Mesenchymal stem cell (in vitro differentiated cells and primary cell): ENCODE data around the gene LCT.

Experiments used
- DNase-seq: peaks from one replicate; pipeline ENCODE4 v3.0.0-alpha.2; 2013
- H2AFZ ChIP-seq: one replicate; pipeline ENCODE4 v1.6.1; 2013; ENCODE audit warnings: low read depth, mild to moderate bottlenecking, control low read depth, inconsistent platforms, low read length, moderate library complexity
- H2AK5ac ChIP-seq: 2 replicates; pipeline ENCODE4 v1.6.1; 2013; ENCODE audit warnings: low read length, moderate library complexity, mild to moderate bottlenecking, inconsistent platforms; ENCODE audit not compliant: severe bottlenecking
- H2BK120ac ChIP-seq: one replicate; pipeline ENCODE4 v1.6.1; 2013; ENCODE audit warnings: low read depth, mild to moderate bottlenecking, inconsistent platforms, low read length, moderate library complexity
- H2BK12ac ChIP-seq, 2 experiments: one replicate each; pipeline ENCODE4 v1.6.1; 2013; ENCODE audit warnings: inconsistent platforms in 2 of 2, low read length in 2 of 2, mild to moderate bottlenecking in 2 of 2, moderate library complexity in 2 of 2, control low read depth in 1 of 2
- H2BK15ac ChIP-seq: one replicate; pipeline ENCODE4 v1.6.1; 2013; ENCODE audit warnings: mild to moderate bottlenecking, low read depth, inconsistent platforms; ENCODE audit not compliant: poor library complexity, severe bottlenecking
- H2BK5ac ChIP-seq: 2 replicates; pipeline ENCODE4 v1.6.1; 2013; ENCODE audit warnings: low read depth, mild to moderate bottlenecking, low read length, control low read depth, inconsistent platforms; ENCODE audit not compliant: poor library complexity, severe bottlenecking
- H3K14ac ChIP-seq, 2 experiments: one replicate each; pipeline ENCODE4 v1.6.1; 2013; ENCODE audit warnings: inconsistent platforms in 2 of 2, low read length in 2 of 2, control low read depth in 1 of 2, mild to moderate bottlenecking in 1 of 2, moderate library complexity in 1 of 2
- H3K18ac ChIP-seq, 2 experiments: one replicate each; pipeline ENCODE4 v1.6.1; 2013; ENCODE audit warnings: inconsistent platforms in 2 of 2, low read length in 2 of 2, control low read depth in 1 of 2, low read depth in 1 of 2, mild to moderate bottlenecking in 1 of 2
- H3K23ac ChIP-seq, 2 experiments: one replicate each; pipeline ENCODE4 v1.6.1; 2013; ENCODE audit warnings: inconsistent platforms in 2 of 2, low read length in 2 of 2, mild to moderate bottlenecking in 2 of 2, moderate library complexity in 2 of 2, control low read depth in 1 of 2
- H3K27ac ChIP-seq: 2 replicates; pipeline ENCODE4 v1.5.1; 2013; ENCODE audit warnings: mild to moderate bottlenecking, moderate library complexity, low read length, control low read depth, inconsistent platforms; ENCODE audit not compliant: poor library complexity, severe bottlenecking
- H3K27me3 ChIP-seq, 2 experiments: 2 replicates each; pipeline versions ENCODE4 v1.6.1 to v1.7.0; 2013; ENCODE audit warnings: low read length in 2 of 2, mild to moderate bottlenecking in 2 of 2, moderate library complexity in 2 of 2, control low read depth in 1 of 2, inconsistent platforms in 1 of 2; ENCODE audit not compliant: control insufficient read depth in 1 of 2, insufficient read depth in 1 of 2
- H3K36me3 ChIP-seq, 2 experiments: 2 replicates each; pipeline versions ENCODE4 v1.6.1 to v1.7.0; 2013; ENCODE audit warnings: low read length in 2 of 2, control low read depth in 1 of 2, inconsistent platforms in 1 of 2, low read depth in 1 of 2, mild to moderate bottlenecking in 1 of 2; ENCODE audit not compliant: insufficient read depth in 2 of 2, control insufficient read depth in 1 of 2
- H3K4ac ChIP-seq, 2 experiments: one replicate each; pipeline ENCODE4 v1.6.1; 2013; ENCODE audit warnings: inconsistent platforms in 2 of 2, low read length in 2 of 2, mild to moderate bottlenecking in 2 of 2, moderate library complexity in 2 of 2, control low read depth in 1 of 2, low read depth in 1 of 2
- H3K4me1 ChIP-seq: 2 replicates; pipeline ENCODE4 v1.6.1; 2013; ENCODE audit warnings: low read depth, low read length, control low read depth; ENCODE audit not compliant: control insufficient read depth, insufficient read depth
- H3K4me2 ChIP-seq: 2 replicates; pipeline ENCODE4 v1.6.1; 2013; ENCODE audit warnings: low read length, mild to moderate bottlenecking, inconsistent platforms; ENCODE audit not compliant: poor library complexity, severe bottlenecking
- H3K4me3 ChIP-seq, 2 experiments: 2 replicates each; pipeline versions ENCODE4 v1.5.1 to v1.7.0; 2013; ENCODE audit warnings: low read length in 2 of 2, mild to moderate bottlenecking in 2 of 2, control low read depth in 1 of 2, low read depth in 1 of 2; ENCODE audit not compliant: insufficient read depth in 1 of 2
- H3K79me1 ChIP-seq: replicated peaks from 2 replicates; pipeline ENCODE4 v1.6.1; 2013; ENCODE audit warnings: mild to moderate bottlenecking, control low read depth, low read length, inconsistent platforms; ENCODE audit not compliant: poor library complexity, severe bottlenecking
- H3K9ac ChIP-seq: 2 replicates; pipeline ENCODE4 v1.7.0; 2013; ENCODE audit warnings: mild to moderate bottlenecking, low read length, moderate library complexity
- H3K9me3 ChIP-seq: 2 replicates; pipeline ENCODE4 v1.7.0; 2013; ENCODE audit warnings: mild to moderate bottlenecking, low read length; ENCODE audit not compliant: control insufficient read depth
- H4K8ac ChIP-seq: one replicate; pipeline ENCODE4 v1.6.1; 2013; ENCODE audit warnings: inconsistent platforms, mild to moderate bottlenecking, low read length, moderate library complexity
- H4K91ac ChIP-seq: one replicate; pipeline ENCODE4 v1.6.1; 2013; ENCODE audit warnings: mild to moderate bottlenecking, low read length, inconsistent platforms
- WGBS: methylation state at CpG from one replicate; pipeline ENCODE4 v1.1.7; 2013; ENCODE audit warnings: mixed read lengths; 5-methylcytosine and 5-hydroxymethylcytosine counted together

Gene LCT

DNA sequence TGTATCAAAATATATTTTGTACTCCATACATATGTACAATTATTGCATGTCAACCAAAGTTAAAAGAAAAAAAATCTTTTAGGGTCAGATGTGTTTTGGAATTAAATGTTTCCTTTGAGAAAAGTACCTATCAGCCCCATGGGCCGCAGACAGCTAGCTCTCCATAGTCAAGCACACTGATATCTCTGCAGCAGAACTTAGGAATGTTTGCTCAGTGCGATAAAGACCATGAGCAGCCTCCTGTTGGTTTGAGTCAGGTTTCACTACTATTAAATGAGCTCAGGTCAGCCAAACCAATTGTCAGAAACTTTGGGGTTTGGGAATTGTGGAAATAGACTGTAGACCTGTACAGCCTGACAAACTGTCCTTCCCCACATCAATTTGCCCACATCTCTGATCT, 33.7 kb downstream of the LCT start:
- no peak overlapping the region for H3K27ac ChIP-seq
- H2BK15ac ChIP-seq: no peak overlapping the region
- H3K9me3 ChIP-seq: no peaks in the 10 kb centered on the region
- no peak overlapping the region for H3K14ac ChIP-seq
- no peak overlapping the region for H3K4me2 ChIP-seq
- H2BK120ac ChIP-seq: no peak overlapping the region
- H2AFZ ChIP-seq: no peak overlapping the region
- H3K79me1 ChIP-seq: no peaks in the 10 kb centered on the region
- no peak overlapping the region for H4K91ac ChIP-seq
- 88% methylated on average over 2 of the region's 2 CpGs for WGBS
- no peak overlapping the region for H3K18ac ChIP-seq
- no peak for DNase-seq
- H3K23ac ChIP-seq: no peak overlapping the region
- H2BK5ac ChIP-seq: no peak overlapping the region
- no peaks in the 10 kb centered on the region for H3K4me1 ChIP-seq
- H3K9ac ChIP-seq: no peak overlapping the region
- peaks cover 0 to 3% of the 10 kb centered on the region in 2 experiments for H3K27me3 ChIP-seq
- no peaks in the 10 kb centered on the region for H3K36me3 ChIP-seq
- no peak overlapping the region for H2AK5ac ChIP-seq
- H4K8ac ChIP-seq: no peak overlapping the region
- H3K4me3 ChIP-seq: no peak overlapping the region
- no peak overlapping the region for H3K4ac ChIP-seq
- no peak overlapping the region for H2BK12ac ChIP-seq

DNA sequence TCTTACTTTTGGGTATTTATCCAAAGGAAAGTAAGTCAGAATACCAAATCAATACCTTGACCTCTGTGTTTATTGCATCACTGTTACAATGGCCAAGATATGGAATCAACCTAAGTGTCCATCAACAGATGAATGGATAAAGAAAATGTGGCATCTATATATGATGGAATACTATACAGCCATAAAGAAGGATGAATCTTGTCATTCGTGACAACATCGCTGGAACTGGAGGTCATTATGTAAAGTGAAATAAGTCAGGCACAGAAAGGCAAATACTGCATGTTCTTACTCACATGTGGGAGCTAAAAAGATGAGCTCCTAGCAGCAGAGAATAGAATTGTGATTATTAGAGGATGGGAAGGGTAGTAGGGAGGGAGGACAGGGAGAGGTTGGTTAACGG, 34.6 kb downstream of the LCT start:
- no peak overlapping the region for H3K23ac ChIP-seq
- H3K4ac ChIP-seq: no peak overlapping the region
- no peak overlapping the region for H3K4me3 ChIP-seq
- no peak overlapping the region for H4K91ac ChIP-seq
- H3K18ac ChIP-seq: no peak overlapping the region
- H2BK12ac ChIP-seq: no peak overlapping the region
- no peak overlapping the region for H2BK5ac ChIP-seq
- H2AK5ac ChIP-seq: no peak overlapping the region
- H2BK15ac ChIP-seq: no peak overlapping the region
- no peak overlapping the region for H4K8ac ChIP-seq
- no peak overlapping the region for H3K9ac ChIP-seq
- no peaks in the 10 kb centered on the region for H3K36me3 ChIP-seq
- H2AFZ ChIP-seq: no peak overlapping the region
- H3K79me1 ChIP-seq: no peaks in the 10 kb centered on the region
- H3K14ac ChIP-seq: no peak overlapping the region
- DNase-seq: no peak
- WGBS: 65% methylated on average over 3 of the region's 3 CpGs
- H3K4me2 ChIP-seq: no peak overlapping the region
- H2BK120ac ChIP-seq: no peak overlapping the region
- no peak overlapping the region for H3K27ac ChIP-seq
- no peaks in the 10 kb centered on the region for H3K4me1 ChIP-seq
- peaks cover 0 to 3% of the 10 kb centered on the region in 2 experiments for H3K27me3 ChIP-seq
- H3K9me3 ChIP-seq: no peaks in the 10 kb centered on the region

DNA sequence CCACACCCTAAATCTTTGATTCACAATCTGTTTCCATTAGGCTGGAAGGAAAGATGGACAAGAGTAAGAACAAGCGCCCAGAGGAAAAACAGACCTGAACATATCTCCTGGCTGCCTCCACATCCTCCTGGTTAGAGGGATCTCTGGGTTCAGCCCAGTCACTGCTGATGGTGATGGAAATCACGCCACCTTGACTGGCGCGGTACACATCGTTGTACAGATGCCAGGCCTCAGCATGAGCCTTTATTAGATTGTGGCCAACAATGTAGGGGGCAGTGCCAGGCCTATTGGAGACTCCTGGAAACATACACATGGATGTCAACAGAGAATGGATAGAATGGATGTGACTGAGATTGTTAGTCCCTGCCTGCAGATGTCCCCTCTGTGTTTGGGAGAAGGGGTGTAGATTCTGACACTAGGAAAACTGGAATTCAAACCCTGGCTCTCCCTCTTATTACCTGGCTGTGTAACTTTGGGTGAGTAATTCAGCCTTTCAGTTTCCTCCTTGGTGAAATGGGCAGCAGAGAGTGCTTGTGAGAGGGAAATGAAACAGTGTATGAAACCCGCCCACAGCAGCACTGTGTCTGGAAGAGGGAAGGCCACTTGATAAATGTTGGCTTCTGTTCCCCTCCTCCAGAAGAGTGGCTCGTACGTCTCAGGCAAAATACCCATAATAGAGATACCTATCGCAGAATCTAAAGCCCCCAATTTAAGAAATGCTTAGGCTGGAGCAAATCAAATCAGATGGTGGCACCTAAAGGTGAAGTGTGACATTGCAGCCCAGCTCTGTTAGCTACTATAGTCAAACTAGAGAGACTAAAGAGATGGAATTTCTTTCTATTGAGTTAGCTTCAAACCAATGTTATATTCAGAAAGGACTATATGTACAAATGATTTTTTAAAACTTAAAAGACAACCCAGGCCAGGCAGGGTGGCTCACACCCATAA, 36.2 kb downstream of the LCT start:
- no peak overlapping the region for H3K4me3 ChIP-seq
- H3K9ac ChIP-seq: no peak overlapping the region
- no peaks in the 10 kb centered on the region for H3K79me1 ChIP-seq
- H2BK120ac ChIP-seq: no peak overlapping the region
- no peak overlapping the region for H2BK15ac ChIP-seq
- H4K91ac ChIP-seq: no peak overlapping the region
- H4K8ac ChIP-seq: no peak overlapping the region
- no peak for DNase-seq
- H3K4me1 ChIP-seq: peaks cover 1% of the 10 kb centered on the region
- H2BK12ac ChIP-seq: no peak overlapping the region
- 83% methylated on average over 6 of the region's 9 CpGs for WGBS
- H3K4ac ChIP-seq: no peak overlapping the region
- no peak overlapping the region for H3K18ac ChIP-seq
- no peak overlapping the region for H3K23ac ChIP-seq
- no peak overlapping the region for H2BK5ac ChIP-seq
- H3K9me3 ChIP-seq: no peaks in the 10 kb centered on the region
- no peak overlapping the region for H3K14ac ChIP-seq
- H3K4me2 ChIP-seq: no peak overlapping the region
- H3K27me3 ChIP-seq: no peaks in the 10 kb centered on the region
- no peak overlapping the region for H2AFZ ChIP-seq
- H3K27ac ChIP-seq: no peak overlapping the region
- no peaks in the 10 kb centered on the region for H3K36me3 ChIP-seq
- no peak overlapping the region for H2AK5ac ChIP-seq

DNA sequence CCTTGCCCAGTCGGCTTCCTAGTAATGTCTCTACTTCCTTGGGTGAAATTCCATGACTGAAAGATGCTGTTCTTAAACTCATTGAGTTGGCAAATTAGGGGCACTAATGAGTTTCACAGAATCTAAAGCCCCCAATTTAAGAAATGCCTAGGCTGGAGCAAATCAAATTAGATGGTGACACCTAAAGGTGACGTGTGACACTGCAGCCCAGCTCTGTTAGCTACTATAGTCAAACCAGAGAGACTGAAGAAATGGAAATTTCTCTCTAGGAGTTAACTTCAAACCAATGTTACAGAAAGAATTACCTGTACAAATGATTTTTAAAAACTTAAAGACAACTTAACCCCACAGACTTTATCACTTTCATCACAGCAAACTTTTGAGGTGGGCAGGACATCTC, 37.2 kb downstream of the LCT start:
- H3K18ac ChIP-seq: no peak overlapping the region
- peaks cover 1% of the 10 kb centered on the region for H3K4me1 ChIP-seq
- no peak overlapping the region for H3K9ac ChIP-seq
- H3K27me3 ChIP-seq: no peaks in the 10 kb centered on the region
- H2AK5ac ChIP-seq: no peak overlapping the region
- no peak overlapping the region for H3K14ac ChIP-seq
- no peaks in the 10 kb centered on the region for H3K79me1 ChIP-seq
- no peak overlapping the region for H3K4me3 ChIP-seq
- no peak overlapping the region for H2BK12ac ChIP-seq
- no peak overlapping the region for H3K23ac ChIP-seq
- H4K8ac ChIP-seq: no peak overlapping the region
- H4K91ac ChIP-seq: no peak overlapping the region
- H3K9me3 ChIP-seq: no peaks in the 10 kb centered on the region
- no peak overlapping the region for H2BK5ac ChIP-seq
- no peak for DNase-seq
- no peak overlapping the region for H2BK120ac ChIP-seq
- no peak overlapping the region for H3K27ac ChIP-seq
- H2AFZ ChIP-seq: no peak overlapping the region
- WGBS: 30% methylated on average over 2 of the region's 2 CpGs
- no peak overlapping the region for H3K4me2 ChIP-seq
- no peak overlapping the region for H2BK15ac ChIP-seq
- H3K36me3 ChIP-seq: no peaks in the 10 kb centered on the region
- no peak overlapping the region for H3K4ac ChIP-seq
